HEK293T (cell line): Measurements from ENCODE around the gene HOXC9.

Experiments
- CTCF ChIA-PET: fragments of 350-600 bp; formaldehyde crosslinking; extraction: SDS; loops from one replicate; lab custom pipeline; 2021; ENCODE audit warnings: antibody characterized with exemption, inconsistent platforms; lab: Yijun Ruan, JAX
- POLR2A ChIA-PET: fragments of 350-600 bp; formaldehyde crosslinking; extraction: SDS; loops from one replicate; lab custom pipeline; 2020; ENCODE audit warnings: antibody characterized with exemption, inconsistent platforms; lab: Yijun Ruan, JAX
- DNase-seq: peaks from one replicate; pipeline ENCODE4 v3.0.0; 2012; ENCODE audit warnings: mixed read lengths; ENCODE audit errors: extremely low spot score
- ARNT ChIP-seq: fragments of 450-650 bp; IDR thresholded peaks from 2 replicates; pipeline ENCODE4 v1.6.1; 2017; ENCODE audit warnings: mild to moderate bottlenecking
- BHLHE40 ChIP-seq: fragments of 450-650 bp; IDR thresholded peaks from 2 replicates; pipeline ENCODE4 v1.6.1; 2016; ENCODE audit warnings: mild to moderate bottlenecking, moderate library complexity, borderline replicate concordance
- CTBP1 ChIP-seq: fragments of 450-650 bp; IDR thresholded peaks from 2 replicates; pipeline ENCODE4 v1.6.1; 2016; ENCODE audit warnings: borderline replicate concordance
- ELF4 ChIP-seq: fragments of 450-650 bp; IDR thresholded peaks from 2 replicates; pipeline ENCODE4 v1.6.1; 2017; ENCODE audit warnings: antibody characterized with exemption
- FOXA1 ChIP-seq: fragments of 450-650 bp; IDR thresholded peaks from 2 replicates; pipeline ENCODE4 v1.6.1; 2016; ENCODE audit warnings: mild to moderate bottlenecking
- FOXK2 ChIP-seq: fragments of 450-650 bp; IDR thresholded peaks from 2 replicates; pipeline ENCODE4 v1.6.1; 2016; ENCODE audit warnings: mild to moderate bottlenecking
- FOXM1 ChIP-seq: fragments of 450-650 bp; IDR thresholded peaks from 2 replicates; pipeline ENCODE4 v1.6.1; 2017; ENCODE audit warnings: mild to moderate bottlenecking, borderline replicate concordance
- HDGF ChIP-seq: fragments of 450-650 bp; IDR thresholded peaks from 2 replicates; pipeline ENCODE4 v1.6.1; 2017; ENCODE audit warnings: antibody characterized with exemption, borderline replicate concordance
- L3MBTL2 ChIP-seq: fragments of 450-650 bp; conservative IDR thresholded peaks from 2 replicates; pipeline ENCODE4 v1.6.1; 2016; ENCODE audit warnings: mild to moderate bottlenecking
- LEF1 ChIP-seq: fragments of 450-650 bp; IDR thresholded peaks from 2 replicates; pipeline ENCODE4 v1.6.1; 2017; ENCODE audit warnings: mild to moderate bottlenecking, borderline replicate concordance
- NFRKB ChIP-seq: fragments of 450-650 bp; IDR thresholded peaks from 2 replicates; pipeline ENCODE4 v1.6.1; 2016; ENCODE audit warnings: mild to moderate bottlenecking, moderate library complexity
- PKNOX1 ChIP-seq: fragments of 450-650 bp; IDR thresholded peaks from 2 replicates; pipeline ENCODE4 v1.6.1; 2016
- SP1 ChIP-seq: fragments of 450-650 bp; IDR thresholded peaks from 2 replicates; pipeline ENCODE4 v1.6.1; 2017
- SUZ12 ChIP-seq: fragments of 450-650 bp; IDR thresholded peaks from 2 replicates; pipeline ENCODE4 v1.6.1; 2016; ENCODE audit warnings: mild to moderate bottlenecking
- TARDBP ChIP-seq: fragments of 450-650 bp; IDR thresholded peaks from 2 replicates; pipeline ENCODE4 v1.6.1; 2016
- ZNF384 ChIP-seq: fragments of 450-650 bp; IDR thresholded peaks from 2 replicates; pipeline ENCODE4 v1.6.1; 2016

HOXC9 gene

GRCh38 chr12:53980104-53980801, 19.7 kb upstream of the HOXC9 start:
- no peak for DNase-seq
- ChIA-PET CTCF (interaction anchor here (0.7 to 1.5 kb wide), 2 partner anchors 27 to 234 kb away, joined by 3 to 4 read pairs; no protein-coding TSS in a partner anchor), POLR2A (interaction anchor here (0.6 to 1.9 kb wide), 3 partner anchors 20 to 208 kb away, joined by 3 to 7 read pairs (median 3); partner anchors contain the start of gene HOXC9)
- TF ChIP-seq ARNT: no peak
- peak; percentile 87; the same call in 1 of the 2 replicates for TF ChIP-seq PKNOX1

GRCh38 chr12:53980802-53981496, 19.0 kb upstream of the HOXC9 start:
- DNase-seq: no peak
- ChIA-PET CTCF (interaction anchor here (0.7 kb wide), 1 partner anchor 235 kb away, joined by 4 read pairs; no protein-coding TSS in a partner anchor), POLR2A (interaction anchor here (0.6 to 1.9 kb wide), 2 partner anchors 20 to 209 kb away, joined by 3 to 7 read pairs; partner anchors contain the start of gene HOXC9)
- TF ChIP-seq ZNF384: no peak
- no peak for TF ChIP-seq SUZ12
- no peak for TF ChIP-seq TARDBP
- TF ChIP-seq LEF1: no peak
- no peak for TF ChIP-seq PKNOX1
- TF ChIP-seq CTBP1: no peak
- no peak for TF ChIP-seq ELF4
- TF ChIP-seq HDGF: no peak
- no peak for TF ChIP-seq L3MBTL2
- TF ChIP-seq SP1: no peak
- no peak for TF ChIP-seq NFRKB
- no peak for TF ChIP-seq FOXM1
- no peak for TF ChIP-seq FOXA1

GRCh38 chr12:53981634-53982565, 18.1 kb upstream of the HOXC9 start:
- ChIA-PET CTCF (no interaction called here), POLR2A (no interaction called here)
- no peak for DNase-seq
- no peak for TF ChIP-seq FOXA1
- TF ChIP-seq FOXK2: no peak
- no peak for TF ChIP-seq TARDBP
- no peak for TF ChIP-seq PKNOX1
- TF ChIP-seq HDGF: no peak
- no peak for TF ChIP-seq L3MBTL2
- TF ChIP-seq ARNT: no peak
- no peak for TF ChIP-seq BHLHE40

- ChIA-PET CTCF (no interaction called here), POLR2A (no interaction called here)
- no peak for DNase-seq
- TF ChIP-seq SUZ12: no peak
- TF ChIP-seq FOXM1: no peak
- no peak for TF ChIP-seq PKNOX1
- TF ChIP-seq SP1: no peak
- TF ChIP-seq TARDBP: no peak
- TF ChIP-seq FOXA1: no peak
- TF ChIP-seq LEF1: no peak
- TF ChIP-seq ELF4: no peak
- no peak for TF ChIP-seq ARNT
- no peak for TF ChIP-seq L3MBTL2
- no peak for TF ChIP-seq NFRKB
- TF ChIP-seq ZNF384: no peak
- no peak for TF ChIP-seq BHLHE40
- no peak for TF ChIP-seq CTBP1
- no peak for TF ChIP-seq HDGF
- TF ChIP-seq FOXK2: no peak
Observed at GRCh38 chr12:53982648-53983567, 17.1 kb upstream of the HOXC9 start.
